ENCODE data around the gene NFILZ.

DNA sequence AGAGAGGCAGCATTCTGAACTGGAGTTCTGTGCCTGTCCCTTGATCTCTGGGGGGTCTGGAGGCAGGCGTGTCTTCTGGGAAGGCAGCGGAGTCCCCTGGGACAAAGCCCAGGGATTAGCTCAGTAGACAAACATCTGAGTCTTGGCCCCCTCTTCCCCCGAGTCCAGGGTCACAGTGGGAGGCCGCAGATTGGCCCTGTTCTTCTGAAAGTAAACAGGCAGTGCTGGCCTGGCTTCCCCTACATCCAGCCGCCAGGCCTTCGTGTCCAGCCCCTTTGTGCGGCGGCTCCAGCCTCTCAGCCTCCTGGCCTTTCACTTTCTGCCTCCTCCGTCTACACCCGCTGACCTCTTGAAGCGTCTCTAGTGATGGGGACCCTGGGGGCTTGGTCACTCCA, 989 bp downstream of the NFILZ start:
- TF ChIP-seq, protein P1, sequence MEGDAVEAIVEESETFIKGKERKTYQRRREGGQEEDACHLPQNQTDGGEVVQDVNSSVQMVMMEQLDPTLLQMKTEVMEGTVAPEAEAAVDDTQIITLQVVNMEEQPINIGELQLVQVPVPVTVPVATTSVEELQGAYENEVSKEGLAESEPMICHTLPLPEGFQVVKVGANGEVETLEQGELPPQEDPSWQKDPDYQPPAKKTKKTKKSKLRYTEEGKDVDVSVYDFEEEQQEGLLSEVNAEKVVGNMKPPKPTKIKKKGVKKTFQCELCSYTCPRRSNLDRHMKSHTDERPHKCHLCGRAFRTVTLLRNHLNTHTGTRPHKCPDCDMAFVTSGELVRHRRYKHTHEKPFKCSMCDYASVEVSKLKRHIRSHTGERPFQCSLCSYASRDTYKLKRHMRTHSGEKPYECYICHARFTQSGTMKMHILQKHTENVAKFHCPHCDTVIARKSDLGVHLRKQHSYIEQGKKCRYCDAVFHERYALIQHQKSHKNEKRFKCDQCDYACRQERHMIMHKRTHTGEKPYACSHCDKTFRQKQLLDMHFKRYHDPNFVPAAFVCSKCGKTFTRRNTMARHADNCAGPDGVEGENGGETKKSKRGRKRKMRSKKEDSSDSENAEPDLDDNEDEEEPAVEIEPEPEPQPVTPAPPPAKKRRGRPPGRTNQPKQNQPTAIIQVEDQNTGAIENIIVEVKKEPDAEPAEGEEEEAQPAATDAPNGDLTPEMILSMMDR (IDR thresholded peaks at IDR 0.05; ENCODE audit: borderline replicate concordance, extremely low read depth, low read length, poor library complexity, severe bottlenecking), result no peak
- no peak for TF ChIP-seq EZH2 (IDR thresholded peaks at IDR 0.05; ENCODE audit: borderline replicate concordance, low read depth, low read length, severe bottlenecking)

Data from DND-41 (cell line).